HTR-8/SVneo (cell line): ENCODE measurements around the gene MIER2.

Experiments used
- DNase-seq: peaks from one replicate; pipeline ENCODE4 v3.0.0; 2011; ENCODE audit warnings: low spot score, mixed read lengths; ENCODE audit not compliant: insufficient read length
- FAIRE-seq: peaks from 2 replicates; lab custom pipeline; 2011; peaks lifted over from hg19 to GRCh38; lab: Jason Lieb, UNC

Gene MIER2

GRCh38 chr19:291561-292280 lies 52.9 kb downstream of the MIER2 start:
- DNase-seq (no peak), FAIRE-seq (no peak)

- FAIRE-seq, result no peak
Observed at GRCh38 chr19:291006-291521, 53.5 kb downstream of the MIER2 start, which contains the start of gene PLPP2. Gene PLPP2 (minus strand): TSS chr19:291403. CDS start chr19:291336, 67 bp downstream.

GRCh38 chr19:290372-291005 lies 54.1 kb downstream of the MIER2 start:
- DNase-seq (peak; percentile 48), FAIRE-seq (no peak)

More at GRCh38 chr19:291006-291521, 53.5 kb downstream of the MIER2 start, which contains the start of gene PLPP2:
- peak; percentile 37 for DNase-seq

GRCh38 chr19:289651-290371 lies 54.8 kb downstream of the MIER2 start:
- DNase-seq (no peak), FAIRE-seq (no peak)

- FAIRE-seq (no peak), DNase-seq (no peak)
Observed at GRCh38 chr19:288911-289310, 55.7 kb downstream of the MIER2 start.

- DNase-seq, result no peak
- FAIRE-seq, result no peak
Observed at GRCh38 chr19:287381-287871, 57.2 kb downstream of the MIER2 start.

- DNase-seq (no peak), FAIRE-seq (no peak)
Observed at GRCh38 chr19:283395-283794, 61.2 kb downstream of the MIER2 start.

GRCh38 chr19:282501-282900 lies 62.1 kb downstream of the MIER2 start:
- DNase-seq (no peak), FAIRE-seq (no peak)

GRCh38 chr19:281992-282391 lies 62.6 kb downstream of the MIER2 start:
- DNase-seq, result no peak
- no peak for FAIRE-seq

GRCh38 chr19:281156-281853 lies 63.3 kb downstream of the MIER2 start:
- FAIRE-seq (no peak), DNase-seq (no peak)

GRCh38 chr19:280541-281009 lies 64.0 kb downstream of the MIER2 start:
- FAIRE-seq (no peak), DNase-seq (no peak)

- DNase-seq, result no peak
- no peak for FAIRE-seq
Observed at GRCh38 chr19:279656-280055, 64.9 kb downstream of the MIER2 start.

GRCh38 chr19:279231-279630 lies 65.4 kb downstream of the MIER2 start:
- FAIRE-seq, result no peak
- no peak for DNase-seq

- DNase-seq, result no peak
- no peak for FAIRE-seq
Observed at GRCh38 chr19:277581-278165, 66.9 kb downstream of the MIER2 start.

- FAIRE-seq, result no peak
- no peak for DNase-seq
Observed at GRCh38 chr19:277131-277530, 67.5 kb downstream of the MIER2 start.

GRCh38 chr19:275958-276646 lies 68.5 kb downstream of the MIER2 start:
- FAIRE-seq (no peak), DNase-seq (no peak)

- FAIRE-seq (no peak), DNase-seq (no peak)
Observed at GRCh38 chr19:275000-275399, 69.6 kb downstream of the MIER2 start.

- DNase-seq, result no peak
- FAIRE-seq, result no peak
Observed at GRCh38 chr19:273393-273792, 71.2 kb downstream of the MIER2 start.

- FAIRE-seq (no peak), DNase-seq (no peak)
Observed at GRCh38 chr19:271856-272255, 72.7 kb downstream of the MIER2 start.
